Measurements from ENCODE around the gene ZC3H4.
"Not testable (repeated sequence)": the region's sequence is repeated elsewhere in the genome, so short reads cannot be mapped to it uniquely, and the experiment has no call there.

ZC3H4 gene

GRCh38 chr19:47057328-47057727 is 56.2 kb downstream of the ZC3H4 start:
- Histone ChIP-seq H3K36me3 (ENCODE audit: insufficient read depth) (no peaks in the 10 kb centered on the region), H3K9ac (no peak overlapping the region), H3K27ac (no peak overlapping the region), H3K79me2 (ENCODE audit: insufficient read depth, low read depth) (no peaks in the 10 kb centered on the region), H3K4me2 (no peak overlapping the region), H3K4me3 (IDR thresholded peaks at IDR 0.05; ENCODE audit: insufficient read depth, low read depth, low read length) (no peak overlapping the region), H2AFZ (ENCODE audit: low read depth) (no peak overlapping the region), H4K20me1 (ENCODE audit: insufficient read depth) (no peaks in the 10 kb centered on the region), H3K27me3 (ENCODE audit: insufficient read depth, low read depth) (no peaks in the 10 kb centered on the region; the same call in 1 of the 2 replicates), H3K4me1 (ENCODE audit: low read depth, poor library complexity, severe bottlenecking) (no peaks in the 10 kb centered on the region)
- TF ChIP-seq, protein P1, sequence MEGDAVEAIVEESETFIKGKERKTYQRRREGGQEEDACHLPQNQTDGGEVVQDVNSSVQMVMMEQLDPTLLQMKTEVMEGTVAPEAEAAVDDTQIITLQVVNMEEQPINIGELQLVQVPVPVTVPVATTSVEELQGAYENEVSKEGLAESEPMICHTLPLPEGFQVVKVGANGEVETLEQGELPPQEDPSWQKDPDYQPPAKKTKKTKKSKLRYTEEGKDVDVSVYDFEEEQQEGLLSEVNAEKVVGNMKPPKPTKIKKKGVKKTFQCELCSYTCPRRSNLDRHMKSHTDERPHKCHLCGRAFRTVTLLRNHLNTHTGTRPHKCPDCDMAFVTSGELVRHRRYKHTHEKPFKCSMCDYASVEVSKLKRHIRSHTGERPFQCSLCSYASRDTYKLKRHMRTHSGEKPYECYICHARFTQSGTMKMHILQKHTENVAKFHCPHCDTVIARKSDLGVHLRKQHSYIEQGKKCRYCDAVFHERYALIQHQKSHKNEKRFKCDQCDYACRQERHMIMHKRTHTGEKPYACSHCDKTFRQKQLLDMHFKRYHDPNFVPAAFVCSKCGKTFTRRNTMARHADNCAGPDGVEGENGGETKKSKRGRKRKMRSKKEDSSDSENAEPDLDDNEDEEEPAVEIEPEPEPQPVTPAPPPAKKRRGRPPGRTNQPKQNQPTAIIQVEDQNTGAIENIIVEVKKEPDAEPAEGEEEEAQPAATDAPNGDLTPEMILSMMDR (conservative IDR thresholded peaks at IDR 0.05; ENCODE audit: low read depth, low read length) = no peak

DNA sequence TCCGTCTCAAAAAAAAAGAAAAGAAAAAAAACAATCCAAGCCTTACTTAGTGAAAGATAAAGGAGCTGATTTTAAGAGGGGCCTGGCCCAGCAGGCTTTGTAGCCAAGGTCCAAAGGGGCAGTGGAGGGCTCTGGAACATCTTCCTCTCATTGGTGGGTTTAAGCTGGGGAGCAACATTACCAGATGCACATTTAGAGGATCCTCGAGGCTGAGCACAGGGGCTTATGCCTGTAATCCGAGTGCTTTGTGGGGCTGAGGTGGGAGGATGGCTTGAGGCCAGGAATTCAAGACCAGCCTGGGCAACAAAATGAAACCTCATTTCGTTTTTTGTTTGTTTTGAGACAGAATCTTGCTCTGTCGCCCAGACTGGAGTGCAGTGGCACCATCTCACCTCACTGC is 57.2 kb downstream of the ZC3H4 start:
- TF ChIP-seq, protein P1 (conservative IDR thresholded peaks at IDR 0.05; ENCODE audit: low read depth, low read length) = no peak
- no peak overlapping the region for H3K27ac ChIP-seq
- no peaks in the 10 kb centered on the region; the same call in 1 of the 2 replicates for H3K27me3 ChIP-seq (ENCODE audit: insufficient read depth, low read depth)
- H3K4me2 ChIP-seq = no peak overlapping the region
- H3K4me3 ChIP-seq (IDR thresholded peaks at IDR 0.05; ENCODE audit: insufficient read depth, low read depth, low read length) = no peak overlapping the region
- no peaks in the 10 kb centered on the region for H3K4me1 ChIP-seq (ENCODE audit: low read depth, poor library complexity, severe bottlenecking)
- no peaks in the 10 kb centered on the region for H3K79me2 ChIP-seq (ENCODE audit: insufficient read depth, low read depth)
- no peak overlapping the region for H3K9ac ChIP-seq
- no peaks in the 10 kb centered on the region for H3K36me3 ChIP-seq (ENCODE audit: insufficient read depth)
- H2AFZ ChIP-seq (ENCODE audit: low read depth) = no peak overlapping the region
- H4K20me1 ChIP-seq (ENCODE audit: insufficient read depth) = no peaks in the 10 kb centered on the region

- H3K79me2 ChIP-seq (ENCODE audit: insufficient read depth, low read depth); H3K27ac ChIP-seq; H3K9ac ChIP-seq; H3K4me3 ChIP-seq (IDR thresholded peaks at IDR 0.05; ENCODE audit: insufficient read depth, low read depth, low read length); H3K36me3 ChIP-seq (ENCODE audit: insufficient read depth); H4K20me1 ChIP-seq (ENCODE audit: insufficient read depth); H2AFZ ChIP-seq (ENCODE audit: low read depth); H3K4me1 ChIP-seq (ENCODE audit: low read depth, poor library complexity, severe bottlenecking); H3K27me3 ChIP-seq (ENCODE audit: insufficient read depth, low read depth); H3K4me2 ChIP-seq: not testable (repeated sequence)
Measured at GRCh38 chr19:47050562-47050961, 63.0 kb downstream of the ZC3H4 start.

DNA sequence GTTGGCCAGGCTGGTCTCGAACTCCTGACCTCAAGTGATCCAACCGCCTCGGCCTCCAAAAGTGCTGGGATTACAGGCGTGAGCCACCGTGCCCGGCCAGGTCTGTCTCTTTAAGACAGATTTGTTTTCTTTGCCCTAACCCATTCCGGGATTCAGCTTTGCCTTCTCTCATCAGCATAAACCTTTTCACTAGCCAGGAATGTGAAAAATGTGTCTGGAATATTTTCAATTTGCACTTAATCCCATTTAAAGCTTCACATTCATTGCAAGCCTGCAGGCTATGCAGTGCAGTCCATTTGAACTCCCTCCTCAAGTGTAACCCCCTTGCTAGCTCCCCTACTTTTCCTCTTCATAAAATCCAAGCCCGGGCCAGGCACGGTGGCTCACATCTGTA is 64.3 kb downstream of the ZC3H4 start:
- Histone ChIP-seq H3K9ac (no peak overlapping the region; the same call in 1 of the 2 replicates), H3K27me3 (ENCODE audit: insufficient read depth, low read depth) (no peaks in the 10 kb centered on the region; the same call in 1 of the 2 replicates), H3K27ac (no peak overlapping the region), H2AFZ (ENCODE audit: low read depth) (peak overlapping the region; percentile 80), H3K4me3 (IDR thresholded peaks at IDR 0.05; ENCODE audit: insufficient read depth, low read depth, low read length) (no peak overlapping the region), H4K20me1 (ENCODE audit: insufficient read depth) (no peaks in the 10 kb centered on the region), H3K79me2 (ENCODE audit: insufficient read depth, low read depth) (peaks cover 5% of the 10 kb centered on the region; the same call in 1 of the 2 replicates), H3K4me2 (peak overlapping the region; percentile 43), H3K36me3 (ENCODE audit: insufficient read depth) (no peaks in the 10 kb centered on the region), H3K4me1 (ENCODE audit: low read depth, poor library complexity, severe bottlenecking) (no peaks in the 10 kb centered on the region)
- TF ChIP-seq, protein P1 (conservative IDR thresholded peaks at IDR 0.05; ENCODE audit: low read depth, low read length) = no peak

- Histone ChIP-seq H3K4me1 (ENCODE audit: low read depth, poor library complexity, severe bottlenecking) (no peaks in the 10 kb centered on the region), H2AFZ (ENCODE audit: low read depth) (peak overlapping the region; percentile 80), H3K36me3 (ENCODE audit: insufficient read depth) (no peaks in the 10 kb centered on the region), H4K20me1 (ENCODE audit: insufficient read depth) (no peaks in the 10 kb centered on the region), H3K27ac (no peak overlapping the region), H3K79me2 (ENCODE audit: insufficient read depth, low read depth) (peaks cover 5% of the 10 kb centered on the region; the same call in 1 of the 2 replicates), H3K4me2 (peak overlapping the region; percentile 77), H3K4me3 (IDR thresholded peaks at IDR 0.05; ENCODE audit: insufficient read depth, low read depth, low read length) (no peak overlapping the region), H3K9ac (peak overlapping the region; percentile 37; the same call in 1 of the 2 replicates), H3K27me3 (ENCODE audit: insufficient read depth, low read depth) (no peaks in the 10 kb centered on the region)
- TF ChIP-seq, protein P1 (conservative IDR thresholded peaks at IDR 0.05; ENCODE audit: low read depth, low read length) = no peak
Measured at GRCh38 chr19:47047763-47048405, 65.7 kb downstream of the ZC3H4 start.
